ENCODE results near the gene GALNT5. TPM values are rescaled to one million over a fixed set of nuclear protein-coding genes. Genes with fewer than 3 reads are reported as not detected.

GALNT5 gene
- total and polyA plus RNA-seq, 2 donors (not counting 3 experiments of a cell fraction or from before 2014, with no cell fraction given), result not detected

DNA sequence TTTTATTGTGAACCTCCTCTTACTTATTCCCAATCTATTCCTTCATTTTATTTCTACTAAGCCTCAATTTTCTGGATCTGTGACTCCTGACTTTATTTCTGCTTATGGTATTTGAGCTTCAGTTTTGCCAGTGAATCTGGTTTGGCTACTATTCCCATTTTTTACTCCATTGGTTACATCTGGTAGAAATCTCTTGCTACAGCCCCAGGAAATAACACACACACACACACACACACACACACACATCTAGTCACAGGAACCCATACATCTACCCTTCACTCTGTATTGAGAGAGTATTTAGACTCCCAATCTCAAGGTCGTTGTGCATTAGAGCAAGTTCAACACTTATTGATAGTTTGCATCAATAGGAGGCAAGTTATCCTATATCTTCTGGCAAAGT is 37.0 kb upstream of the GALNT5 start:
- no peak for TF ChIP-seq POLR2AphosphoS5 (IDR thresholded peaks at IDR 0.05; ENCODE audit: insufficient read depth, low read depth, low read length)
- no peak for TF ChIP-seq FOS (IDR thresholded peaks at IDR 0.05; ENCODE audit: borderline replicate concordance, insufficient read depth, low read length)
- no peak for TF ChIP-seq MAX (IDR thresholded peaks at IDR 0.05; ENCODE audit: insufficient read depth, insufficient read length)
- TF ChIP-seq EZH2 (IDR thresholded peaks at IDR 0.05; ENCODE audit: borderline replicate concordance, low read depth, low read length, severe bottlenecking), result no peak
- TF ChIP-seq POLR2A (IDR thresholded peaks at IDR 0.05; ENCODE audit: low read depth, low read length), result no peak
- no peak for TF ChIP-seq JUN (IDR thresholded peaks at IDR 0.05; ENCODE audit: borderline replicate concordance, insufficient read depth, insufficient read length, low read depth)
- TF ChIP-seq CTCF (IDR thresholded peaks at IDR 0.05; ENCODE audit: extremely low read depth in 1 of 2, insufficient read depth in 1 of 2, low read depth in 1 of 2, low read length in 2 of 2), result no peak
- no peak for TF ChIP-seq MYC (IDR thresholded peaks at IDR 0.05; ENCODE audit: low read depth, low read length)
- no peak for TF ChIP-seq GATA2 (IDR thresholded peaks at IDR 0.05; ENCODE audit: insufficient read depth, insufficient read length, low read depth, low read length)
- Histone ChIP-seq H4K20me1 (replicated peaks; ENCODE audit: control insufficient read depth, extremely low read depth, insufficient read depth, low read length) (no peaks in the 10 kb centered on the region), H3K9ac (replicated peaks; ENCODE audit: extremely low read depth, insufficient read depth, low read length) (no peak overlapping the region), H3K9me3 (replicated peaks; ENCODE audit: control insufficient read depth, insufficient read depth, low read length) (no peaks in the 10 kb centered on the region), H2AFZ (ENCODE audit: low read depth, low read length) (no peak overlapping the region), H3K36me3 (ENCODE audit: control insufficient read depth in 2 of 2, extremely low read depth in 1 of 2, insufficient read depth in 2 of 2, low read length in 2 of 2) (no peaks in the 10 kb centered on the region), H3K27ac (ENCODE audit: insufficient read depth, low read depth, low read length) (no peak overlapping the region), H3K4me1 (ENCODE audit: control insufficient read depth, extremely low read depth, insufficient read depth, low read length) (no peaks in the 10 kb centered on the region), H3K79me2 (ENCODE audit: control insufficient read depth, insufficient read depth, low read length) (no peaks in the 10 kb centered on the region), H3K4me2 (ENCODE audit: insufficient read depth, low read length) (no peak overlapping the region), H3K27me3 (ENCODE audit: control insufficient read depth in 2 of 2, insufficient read depth in 2 of 2, low read length in 2 of 2) (no peaks in the 10 kb centered on the region), H3K4me3 (replicated peaks in 1 of 3; ENCODE audit: insufficient read depth in 1 of 3, low read depth in 1 of 3, low read length in 3 of 3) (no peak overlapping the region), H3K9me1 (replicated peaks; ENCODE audit: control insufficient read depth, extremely low read depth, insufficient read depth, low read length) (no peaks in the 10 kb centered on the region)
- FAIRE-seq (no peak), DNase-seq (ENCODE audit: low read depth, low spot score) (no peak)
- ChIA-PET CTCF (no interaction called here), POLR2A (no interaction called here)
- intact Hi-C loops (cut with micrococcal nuclease), result no loop called here
- dilution Hi-C loops (cut with MboI; ENCODE audit: extremely low pct_ligation_motif_present, low sequenced_read_pairs), result no loop called here
- no TSS peak for BruUV-seq (replicated peaks)
